DOHH2 (cell line): Measurements from ENCODE around the gene MEP1A.

ENCODE experiments used
- EZH2phosphoT487 ChIP-seq: fragments of 200-600 bp; sonication (generic); IDR thresholded peaks from 2 replicates; pipeline ENCODE4 v1.6.1; 2017; ENCODE audit warnings: borderline replicate concordance, mild to moderate bottlenecking, antibody characterized with exemption, low read length, moderate library complexity, mixed read lengths
- TF ChIP-seq, protein P1 (sequence below): fragments of 200-600 bp; sonication (generic); IDR thresholded peaks from one replicate; pipeline ENCODE4 v1.5.1; 2014; ENCODE audit warnings: antibody characterized with exemption, mild to moderate bottlenecking, low read depth, low read length; ENCODE audit not compliant: poor library complexity, severe bottlenecking

DNA sequence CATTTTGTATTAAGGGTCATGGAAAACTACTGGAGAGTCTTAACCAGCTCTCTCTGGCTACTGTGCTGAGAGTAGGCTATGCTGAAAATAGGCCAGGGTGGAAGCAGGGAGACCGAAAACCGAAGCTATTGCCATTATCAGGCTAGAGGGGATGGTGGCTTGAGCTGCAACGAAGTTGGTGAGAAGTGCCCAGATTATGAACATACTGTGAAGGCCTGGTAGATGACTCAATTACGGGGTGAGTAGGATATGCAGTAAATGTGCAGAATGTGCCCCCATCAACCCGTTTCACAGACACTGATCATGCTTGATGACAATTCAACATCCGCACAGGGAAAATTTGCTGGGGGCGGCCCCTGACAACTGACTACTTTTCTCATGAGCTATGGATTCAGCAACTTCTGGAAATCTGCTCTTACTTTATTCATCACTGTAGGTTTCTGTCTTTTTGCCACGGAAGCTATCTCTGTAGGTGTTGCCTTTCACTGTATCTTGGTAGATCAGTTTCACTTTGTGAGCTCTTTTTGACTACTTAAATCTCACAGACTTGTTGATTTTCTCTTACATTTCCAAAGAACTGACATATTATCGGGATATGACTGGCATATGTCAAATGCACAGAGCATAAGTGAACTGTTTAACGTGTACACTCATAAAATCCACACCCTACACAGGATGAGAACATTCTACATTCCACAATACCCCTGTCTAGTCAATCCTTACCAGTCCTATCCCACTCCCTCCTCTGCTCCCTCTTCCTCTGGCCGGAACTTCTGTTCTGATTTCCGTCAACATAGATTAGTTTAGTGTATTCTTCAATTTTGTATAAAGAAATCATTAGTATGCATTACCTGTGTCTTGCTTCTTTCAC lies 15.5 kb upstream of the MEP1A start:
- TF ChIP-seq, protein P1, sequence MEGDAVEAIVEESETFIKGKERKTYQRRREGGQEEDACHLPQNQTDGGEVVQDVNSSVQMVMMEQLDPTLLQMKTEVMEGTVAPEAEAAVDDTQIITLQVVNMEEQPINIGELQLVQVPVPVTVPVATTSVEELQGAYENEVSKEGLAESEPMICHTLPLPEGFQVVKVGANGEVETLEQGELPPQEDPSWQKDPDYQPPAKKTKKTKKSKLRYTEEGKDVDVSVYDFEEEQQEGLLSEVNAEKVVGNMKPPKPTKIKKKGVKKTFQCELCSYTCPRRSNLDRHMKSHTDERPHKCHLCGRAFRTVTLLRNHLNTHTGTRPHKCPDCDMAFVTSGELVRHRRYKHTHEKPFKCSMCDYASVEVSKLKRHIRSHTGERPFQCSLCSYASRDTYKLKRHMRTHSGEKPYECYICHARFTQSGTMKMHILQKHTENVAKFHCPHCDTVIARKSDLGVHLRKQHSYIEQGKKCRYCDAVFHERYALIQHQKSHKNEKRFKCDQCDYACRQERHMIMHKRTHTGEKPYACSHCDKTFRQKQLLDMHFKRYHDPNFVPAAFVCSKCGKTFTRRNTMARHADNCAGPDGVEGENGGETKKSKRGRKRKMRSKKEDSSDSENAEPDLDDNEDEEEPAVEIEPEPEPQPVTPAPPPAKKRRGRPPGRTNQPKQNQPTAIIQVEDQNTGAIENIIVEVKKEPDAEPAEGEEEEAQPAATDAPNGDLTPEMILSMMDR: no peak
- TF ChIP-seq EZH2phosphoT487: no peak
